ENCODE data around the gene TCF15. TPM values are rescaled to one million over a fixed set of nuclear protein-coding genes. Genes with fewer than 3 reads are reported as not detected.

The TCF15 gene
- total RNA-seq: under 0.01 TPM in 1 of 2 replicates, not detected in the other

GRCh38 chr20:610130-611046 is at the start of gene TCF15:
TSS of gene TCF15 (minus strand) at chr20:610309. CDS start at chr20:610237, 72 bp downstream.

DNA sequence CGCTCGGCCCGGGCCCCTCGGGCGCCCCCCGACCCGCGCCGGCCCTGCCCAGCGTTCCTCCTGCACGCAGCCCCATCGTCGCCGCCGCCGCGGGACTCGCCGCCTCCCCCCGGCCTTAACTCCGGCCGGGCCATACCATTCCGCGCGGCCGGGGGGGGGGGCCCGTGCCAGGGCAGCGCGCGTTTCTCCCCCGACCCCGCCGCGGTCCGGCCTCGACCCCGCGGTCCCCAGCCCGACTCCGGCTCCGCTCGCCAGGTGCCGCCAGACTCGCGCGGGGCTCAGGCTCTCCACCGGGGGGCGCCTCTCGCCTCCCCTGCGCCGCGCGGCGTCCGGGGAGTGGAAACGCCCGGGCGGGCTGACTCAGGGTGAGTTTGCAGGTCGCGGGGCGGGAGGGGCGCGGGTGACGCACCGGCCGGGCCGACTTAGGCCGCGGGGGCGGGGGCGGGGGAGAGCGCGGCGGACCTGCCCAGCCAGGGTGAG is 43.0 kb upstream of the TCF15 start, which contains the start of gene SRXN1:
Gene SRXN1 (minus strand): TSS at position 91 of the 480 bp plus-strand sequence. CDS start 15 bp downstream, at position 76.

Other genes with a start within 250 kb of the TCF15 start
- 79.1 and 152 TPM in 2 replicates for gene TRIB3, start 229.5 kb downstream of the TCF15 start, total RNA-seq
- gene RBCK1, start 202.0 kb downstream of the TCF15 start, total RNA-seq: 117 and 150 TPM in 2 replicates
- gene TBC1D20, start 147.8 kb downstream of the TCF15 start, total RNA-seq: 36.1 and 38.8 TPM in 2 replicates
- 52.3 and 75.8 TPM in 2 replicates for gene CSNK2A1, start 66.5 kb downstream of the TCF15 start, total RNA-seq
- gene SRXN1, start 42.9 kb upstream of the TCF15 start, total RNA-seq: 37.5 and 41.7 TPM in 2 replicates
- not detected in 2 replicates for gene SCRT2, start 65.5 kb upstream of the TCF15 start, total RNA-seq
- not detected in 2 replicates for gene SLC52A3, start 158.2 kb upstream of the TCF15 start, total RNA-seq
- 1.8 and 4.4 TPM in 2 replicates for gene FAM110A, start 223.4 kb upstream of the TCF15 start, total RNA-seq

All from pericardium fibroblast (primary cell).